ENCODE results near the gene TMEM140. TPM values are rescaled to one million over a fixed set of nuclear protein-coding genes. Genes with fewer than 3 reads are reported as not detected.
"Not testable (repeated sequence)": the region's sequence is repeated elsewhere in the genome, so short reads cannot be mapped to it uniquely, and the experiment has no call there.

The TMEM140 gene
- polyA plus RNA-seq, 5 donors: 16.4 to 20.4 (median 16.9) TPM

- DNase-seq: peak in 1 of 2 donors; percentile 34
Measured at GRCh38 chr7:135171581-135172291, 23.9 kb downstream of the TMEM140 start.

GRCh38 chr7:135173916-135174315, 26.0 kb downstream of the TMEM140 start:
- DNase-seq: not testable (repeated sequence)

- no peak for DNase-seq
Measured at GRCh38 chr7:135174941-135175340, 27.1 kb downstream of the TMEM140 start.

GRCh38 chr7:135175931-135176330, 28.1 kb downstream of the TMEM140 start:
- no peak for DNase-seq

- no peak for DNase-seq
Measured at GRCh38 chr7:135177028-135177696, 29.3 kb downstream of the TMEM140 start.

- peak; percentile 41 to 59 for DNase-seq
Measured at GRCh38 chr7:135178364-135178763, 30.5 kb downstream of the TMEM140 start.

- DNase-seq: no peak
Measured at GRCh38 chr7:135179321-135179925, 31.6 kb downstream of the TMEM140 start.

- DNase-seq: no peak
Measured at GRCh38 chr7:135180122-135180521, 32.2 kb downstream of the TMEM140 start.

GRCh38 chr7:135181261-135181928, 33.5 kb downstream of the TMEM140 start:
- DNase-seq: no peak

- DNase-seq: no peak
Measured at GRCh38 chr7:135181929-135182678, 34.2 kb downstream of the TMEM140 start.

GRCh38 chr7:135183478-135183877, 35.6 kb downstream of the TMEM140 start:
- DNase-seq: no peak

- no peak for DNase-seq
Measured at GRCh38 chr7:135184254-135184841, 36.5 kb downstream of the TMEM140 start.

GRCh38 chr7:135185471-135186260, 37.8 kb downstream of the TMEM140 start:
- no peak for DNase-seq

- DNase-seq: no peak
Measured at GRCh38 chr7:135186261-135186540, 38.3 kb downstream of the TMEM140 start.

- no peak for DNase-seq
Measured at GRCh38 chr7:135186841-135187253, 39.0 kb downstream of the TMEM140 start.

GRCh38 chr7:135188298-135188984, 40.6 kb downstream of the TMEM140 start:
- DNase-seq: no peak

- no peak for DNase-seq
Measured at GRCh38 chr7:135189221-135189662, 41.4 kb downstream of the TMEM140 start.

- no peak for DNase-seq
Measured at GRCh38 chr7:135189961-135190360, 42.1 kb downstream of the TMEM140 start.

- no peak for DNase-seq
Measured at GRCh38 chr7:135190703-135191102, 42.8 kb downstream of the TMEM140 start.
